Dermis blood vessel endothelial cell (primary cell): ENCODE measurements around the gene ACHE. TPM values are rescaled to one million over a fixed set of nuclear protein-coding genes. Genes with fewer than 3 reads are reported as not detected.

Experiments
- DNase-seq: peaks from one replicate; pipeline ENCODE4 v3.0.0; 2010
- total RNA-seq: library from RNA; depleted of rRNA; stranded (reverse); fragments of >200 nt; gene quantifications from 2 replicates; pipeline ENCODE4 v1.2.3, GENCODE V29; 2014

ACHE gene
- total RNA-seq, 1 donor from 2014 or later: 4.9 TPM

DNA sequence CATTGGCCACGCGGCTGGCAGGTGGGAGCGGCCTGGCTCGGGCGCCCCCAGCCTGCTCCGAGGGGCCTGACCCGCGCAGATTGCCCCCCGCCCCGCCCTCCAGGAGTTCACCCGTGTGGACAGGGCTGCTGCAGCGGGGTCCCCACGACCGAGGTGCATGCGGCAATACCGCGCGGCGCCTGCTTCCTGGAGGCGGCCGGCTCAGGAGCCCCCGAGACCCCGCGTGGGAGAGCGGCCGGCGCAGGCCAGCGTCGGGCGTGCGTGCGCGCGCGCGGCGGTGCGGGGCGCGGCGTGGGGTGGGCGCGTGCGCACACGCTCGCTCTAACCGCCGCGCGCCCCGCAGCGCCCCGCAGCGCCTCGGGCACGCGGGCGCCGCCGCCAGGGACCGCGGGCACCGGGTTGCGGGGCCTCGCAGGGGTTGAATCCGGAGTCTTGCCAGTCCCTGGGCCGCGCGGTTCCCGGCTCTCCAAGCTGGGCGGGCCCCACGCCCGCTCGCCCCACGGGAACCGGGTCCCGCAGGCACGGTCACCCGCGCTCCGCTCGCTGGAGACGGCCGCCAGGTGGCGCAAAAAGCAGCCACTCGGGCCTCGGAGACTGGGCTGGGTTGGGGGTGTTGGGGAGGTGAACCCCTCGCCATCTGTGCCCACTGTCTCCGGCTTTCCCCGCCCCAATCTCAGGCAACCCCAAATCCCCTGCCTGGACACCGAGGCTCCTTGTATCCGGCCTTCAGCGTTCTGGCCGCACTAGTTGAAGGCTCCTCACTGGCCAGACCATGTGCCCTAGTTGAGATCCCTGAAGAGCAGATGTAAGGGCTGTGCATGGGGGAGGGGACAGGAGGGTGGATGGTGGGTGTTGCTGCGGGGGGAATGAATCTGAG is 1.3 kb upstream of the ACHE start:
- peak; percentile 50 for DNase-seq

DNA sequence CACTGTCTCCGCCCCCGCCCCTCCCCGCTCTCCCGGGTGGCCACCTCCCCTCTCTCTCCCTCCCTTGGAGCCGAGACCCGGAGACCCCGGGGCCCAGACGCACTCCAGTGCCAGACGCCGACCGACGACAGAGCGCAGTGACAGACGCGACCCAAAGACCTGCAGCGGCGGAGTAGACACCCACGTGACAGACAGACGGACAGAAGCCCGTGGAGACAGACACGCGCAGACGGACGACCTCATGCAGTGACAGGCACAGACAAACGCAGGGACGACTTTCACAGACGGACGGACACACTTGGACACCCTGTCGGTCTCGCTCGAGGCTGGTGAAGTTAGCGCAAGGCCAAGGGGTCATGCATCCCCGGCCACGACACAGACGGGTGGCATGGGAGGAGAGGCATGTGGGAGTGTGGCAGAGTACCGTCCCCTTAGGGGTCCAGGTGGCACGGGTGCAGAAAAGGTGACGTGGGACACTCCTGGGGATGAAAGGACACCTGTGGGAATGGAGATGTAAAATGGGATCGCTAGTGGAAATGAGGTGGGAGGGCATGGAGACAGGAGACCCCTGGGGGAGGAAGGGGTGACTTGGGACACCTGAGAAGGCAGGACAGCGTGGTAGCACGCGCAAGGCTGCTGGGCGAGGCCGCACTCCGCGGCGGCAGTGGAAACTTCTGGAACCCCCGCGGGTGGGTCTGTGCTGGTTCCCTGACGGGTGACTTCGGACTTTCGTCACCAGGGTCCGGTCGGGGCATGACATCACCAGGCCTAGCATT is 456 bp upstream of the ACHE start:
- DNase-seq: no peak

GRCh38 chr7:100894860-100895700 is 608 bp downstream of the ACHE start:
- peak; percentile 41 for DNase-seq

DNA sequence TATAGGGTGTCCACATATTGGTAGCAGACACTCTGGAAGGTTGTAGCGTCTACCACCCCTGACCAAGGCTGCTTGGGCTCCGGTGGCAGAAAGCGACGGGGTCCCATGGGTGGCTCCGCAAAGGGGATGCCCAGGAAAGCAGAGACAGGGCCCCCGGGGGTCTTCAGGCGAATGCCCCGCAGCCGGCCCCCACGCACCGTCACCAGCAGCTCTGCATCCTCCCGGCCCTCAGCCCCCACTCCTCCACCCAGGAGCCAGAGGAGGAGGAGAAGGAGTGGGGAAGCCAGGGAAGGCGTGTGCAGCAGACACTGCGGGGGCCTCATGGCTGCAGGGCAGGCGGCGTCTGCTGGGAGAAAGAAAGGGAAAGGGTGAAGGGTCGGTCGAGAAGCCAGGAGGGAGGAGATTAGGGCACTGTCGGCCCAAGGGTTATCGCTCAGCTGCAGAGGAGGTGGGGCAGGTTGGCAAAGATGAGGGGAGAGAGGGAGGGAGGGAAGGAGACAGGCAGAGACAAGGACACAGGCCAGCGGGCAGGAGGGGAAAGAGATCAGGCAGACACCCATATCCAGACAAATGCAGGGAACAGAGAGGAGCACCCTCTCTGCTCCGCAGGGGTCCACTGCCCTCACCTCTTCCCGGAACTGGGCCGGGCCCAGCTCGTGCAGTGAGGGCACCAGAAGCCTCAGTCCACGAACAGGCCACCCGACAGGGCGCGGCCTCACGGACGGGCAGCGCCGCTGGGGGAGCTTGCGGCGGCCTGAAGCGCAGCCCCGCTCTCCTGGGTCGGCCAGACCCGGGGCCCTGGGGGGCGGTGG is 1.6 kb downstream of the ACHE start:
- DNase-seq: no peak

DNA sequence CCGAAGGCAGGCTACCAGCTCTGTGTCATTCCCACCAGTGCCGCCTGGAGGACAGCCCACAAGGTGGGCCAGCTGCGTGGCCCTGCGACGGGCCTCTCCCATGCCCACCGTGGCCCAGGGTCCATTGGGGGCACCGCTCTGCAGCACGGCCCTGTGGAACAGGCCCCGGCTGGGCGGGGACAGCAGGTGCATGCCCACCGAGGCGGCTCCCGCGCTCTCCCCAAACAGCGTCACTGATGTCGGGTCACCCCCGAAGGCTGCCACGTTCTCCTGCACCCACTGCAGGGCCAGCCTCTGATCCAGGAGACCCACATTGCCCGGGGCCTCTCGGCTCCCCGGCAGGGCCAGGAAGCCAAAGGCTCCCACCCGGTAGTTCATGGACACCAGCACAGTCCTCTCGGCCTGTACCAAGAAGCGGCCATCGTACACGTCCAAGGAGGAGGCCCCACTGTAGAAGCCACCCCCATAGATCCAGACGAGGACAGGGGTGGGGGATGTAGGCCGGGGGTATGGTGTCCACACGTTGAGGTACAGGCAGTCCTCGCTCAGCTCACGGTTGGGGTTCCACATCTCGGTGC is 2.3 kb downstream of the ACHE start:
- DNase-seq: no peak

DNA sequence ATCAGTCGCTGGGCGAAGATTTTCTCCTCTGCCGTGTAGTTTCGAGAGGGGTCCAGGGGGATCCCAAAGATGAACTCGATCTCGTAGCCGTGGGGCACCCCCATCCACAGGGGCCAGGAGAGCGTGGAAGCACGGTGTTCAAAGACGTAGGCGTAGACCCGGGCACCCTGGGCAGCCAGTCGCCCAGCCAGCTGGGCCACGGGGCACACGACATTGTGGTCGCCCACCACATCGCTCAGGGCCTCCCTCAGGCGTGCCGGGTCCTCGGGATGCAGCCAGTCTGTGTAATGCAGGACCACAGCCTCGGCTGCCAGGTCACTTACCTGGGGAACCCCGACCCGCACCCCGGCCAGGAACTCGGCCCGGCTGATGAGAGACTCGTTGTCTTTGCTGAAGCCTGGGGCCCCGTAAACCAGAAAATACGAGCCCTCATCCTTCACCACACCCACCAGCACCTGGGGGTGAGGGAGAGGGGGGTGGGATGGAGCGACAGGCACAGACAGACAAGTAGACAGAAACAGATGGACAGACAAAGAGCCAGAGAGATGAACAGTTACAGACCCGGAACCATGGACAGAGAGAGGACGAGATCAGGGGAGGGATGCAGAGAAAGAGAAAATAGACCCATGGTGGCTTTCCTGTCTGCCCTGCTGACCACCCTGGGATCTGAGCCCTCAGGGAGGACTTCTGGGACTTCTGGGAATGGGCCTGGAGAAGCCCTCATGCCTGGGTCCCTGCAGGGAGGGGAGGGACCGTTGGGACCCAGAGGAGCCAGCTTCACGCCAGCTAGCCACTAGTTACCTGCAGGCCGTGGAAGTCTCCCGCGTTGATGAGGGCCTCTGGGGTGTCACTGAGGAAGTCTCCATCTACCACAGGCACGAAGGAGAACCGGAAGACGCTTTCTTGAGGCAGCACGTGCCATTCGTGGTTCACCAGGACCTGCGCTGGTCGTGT is 3.0 kb downstream of the ACHE start:
- no peak for DNase-seq

- DNase-seq: peak; percentile 34
Measured at GRCh38 chr7:100891568-100892247, 4.0 kb downstream of the ACHE start.

DNA sequence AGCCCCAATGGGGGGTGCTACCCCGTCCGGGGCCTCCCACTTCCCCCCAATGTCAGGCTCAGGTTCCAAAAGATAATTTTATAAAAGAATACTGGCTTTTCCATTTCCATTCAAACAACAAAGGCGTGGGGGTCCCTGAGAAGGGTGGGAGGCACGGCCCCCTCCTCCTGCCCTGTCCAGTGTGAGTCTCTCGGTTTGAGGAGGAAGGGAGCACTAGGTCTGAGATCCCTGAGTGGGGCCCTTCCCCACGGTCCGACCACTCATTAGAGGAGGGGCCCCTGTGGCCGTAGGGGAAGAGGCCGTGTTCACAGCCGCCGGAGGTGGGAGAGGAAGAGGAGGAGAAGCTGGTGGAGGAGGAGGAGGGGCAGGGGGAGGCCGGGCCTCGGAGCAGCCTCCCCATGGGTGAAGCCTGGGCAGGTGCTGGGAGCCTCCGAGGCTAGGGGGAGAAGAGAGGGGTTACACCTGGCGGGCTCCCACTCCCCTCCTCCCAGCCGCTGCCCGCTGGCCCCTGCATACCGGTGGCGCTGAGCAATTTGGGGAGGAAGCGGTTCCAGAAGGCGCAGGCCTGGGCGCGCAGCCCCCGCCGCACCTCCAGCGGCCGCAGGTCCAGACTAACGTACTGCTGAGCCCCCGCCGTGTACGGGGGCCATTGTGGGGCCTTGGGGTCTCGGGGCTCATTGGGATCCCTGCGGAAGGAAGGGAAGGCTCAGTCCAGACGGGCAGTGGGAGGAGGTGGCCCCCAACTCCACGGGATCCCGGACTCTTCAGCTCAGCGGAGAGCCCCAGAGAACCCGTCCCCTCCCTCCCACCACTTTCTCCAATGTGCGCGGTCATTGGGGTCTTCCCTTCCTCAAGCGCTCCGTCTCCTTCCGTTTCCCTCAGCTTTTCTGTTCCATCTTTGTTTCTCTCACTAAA is 4.8 kb downstream of the ACHE start:
- no peak for DNase-seq

GRCh38 chr7:100888988-100889750 is 6.5 kb downstream of the ACHE start, which contains the start of gene UFSP1:
TSS of gene UFSP1 (minus strand) at chr7:100889715. CDS start at chr7:100889271, 444 bp downstream.
- DNase-seq: no peak

DNA sequence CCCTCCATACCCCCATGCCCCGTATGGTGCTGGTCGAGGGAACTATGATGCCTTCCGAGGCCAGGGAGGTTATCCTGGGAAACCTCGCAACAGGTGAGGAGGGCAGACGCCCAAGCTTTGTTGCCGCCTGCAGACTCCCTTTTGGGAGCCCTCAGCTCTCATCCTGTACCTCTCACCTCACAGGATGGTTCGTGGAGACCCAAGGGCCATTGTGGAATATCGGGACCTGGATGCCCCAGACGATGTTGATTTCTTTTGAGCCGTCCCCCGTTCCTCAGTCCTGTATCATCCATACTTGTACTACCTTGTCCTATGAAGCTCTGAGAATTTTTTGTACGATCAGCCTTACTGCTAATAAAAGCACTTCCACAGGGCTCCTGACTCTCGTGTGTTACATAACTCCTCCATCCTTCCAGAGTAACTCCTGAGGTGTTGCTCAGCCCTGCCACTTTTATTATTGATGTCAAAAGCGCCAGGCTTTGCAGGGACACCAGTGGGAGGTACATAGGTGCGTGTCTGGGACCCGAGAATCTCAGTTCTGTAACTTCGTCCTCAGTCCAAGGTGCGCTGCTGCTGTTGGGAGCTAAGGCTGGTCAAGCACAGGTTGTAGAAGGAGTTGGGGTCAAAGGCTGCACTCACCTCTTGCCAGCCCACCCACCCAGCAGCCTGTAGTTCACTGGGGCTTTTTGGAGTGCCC is 7.2 kb downstream of the ACHE start:
- DNase-seq: no peak

- DNase-seq: peak; percentile 51
Measured at GRCh38 chr7:100887516-100888290, 8.0 kb downstream of the ACHE start.

GRCh38 chr7:100886936-100887515 is 8.7 kb downstream of the ACHE start:
- DNase-seq: no peak

DNA sequence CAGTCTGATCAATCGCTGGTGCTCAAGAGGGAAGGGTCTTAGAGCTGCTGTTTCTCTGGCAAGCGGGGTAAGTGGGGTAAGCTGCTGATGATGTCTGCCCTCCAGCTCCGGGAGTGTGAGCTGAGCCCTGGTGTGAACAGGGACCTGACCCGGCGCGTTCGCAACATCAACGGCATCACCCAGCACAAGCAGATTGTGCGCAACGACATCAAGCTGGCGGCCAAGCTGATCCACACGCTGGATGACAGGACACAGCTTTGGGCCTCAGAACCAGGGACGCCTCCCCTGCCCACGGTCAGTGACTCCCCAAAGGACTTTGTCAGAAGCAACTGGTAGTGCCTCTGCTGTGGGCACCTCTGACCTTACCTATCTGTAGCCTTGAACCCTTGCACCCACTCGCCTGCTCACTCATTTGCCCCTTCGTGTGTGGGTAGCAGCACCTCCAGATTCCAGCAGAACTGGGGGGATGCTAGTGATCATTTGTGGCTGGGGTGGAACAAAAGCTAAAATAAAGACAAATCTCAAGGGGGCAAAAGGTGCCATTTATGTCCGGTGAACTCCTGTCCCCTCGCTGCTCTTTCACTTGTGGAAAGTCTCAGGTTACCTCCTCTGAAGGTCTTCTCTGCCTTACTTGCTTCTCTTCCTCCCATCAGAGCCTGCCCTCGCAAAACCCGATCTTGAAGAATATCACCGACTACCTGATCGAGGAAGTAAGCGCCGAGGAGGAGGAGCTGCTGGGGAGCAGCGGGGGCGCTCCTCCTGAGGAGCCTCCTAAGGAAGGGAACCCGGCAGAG is 9.3 kb downstream of the ACHE start:
- no peak for DNase-seq

DNA sequence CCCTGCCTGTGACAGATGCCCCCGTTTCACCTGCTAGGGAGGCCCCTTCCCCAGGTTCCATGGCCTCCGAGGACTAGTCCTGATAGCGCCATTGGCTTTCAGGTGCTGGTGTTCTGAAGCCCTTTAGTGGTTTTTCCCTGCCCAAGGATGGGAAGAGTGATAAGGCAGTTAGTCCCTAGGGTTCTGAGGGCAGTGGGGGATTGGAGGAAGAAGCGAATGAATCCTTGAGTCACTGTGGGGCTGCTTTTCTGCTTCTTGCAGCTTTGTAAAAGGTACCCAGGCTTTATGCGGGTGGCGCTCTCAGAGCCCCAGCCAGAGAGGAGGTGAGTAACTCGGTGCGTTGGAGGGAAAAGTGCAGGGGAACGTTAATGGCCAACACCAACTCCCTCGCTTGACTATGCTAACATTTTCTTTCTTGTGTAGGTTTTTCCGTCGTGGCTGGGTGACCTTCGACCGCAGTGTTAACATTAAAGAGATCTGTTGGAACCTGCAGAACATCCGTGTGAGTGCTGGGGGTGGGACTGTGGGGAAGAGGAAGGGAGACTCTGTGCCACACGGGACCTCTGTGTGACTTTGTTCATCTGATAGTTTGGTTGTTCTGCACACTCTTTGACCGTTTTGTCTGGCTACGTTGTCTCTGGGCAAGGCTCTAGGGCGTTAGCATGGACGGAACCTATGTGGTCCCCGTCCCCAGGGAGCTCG is 10.1 kb downstream of the ACHE start:
- DNase-seq: no peak
